GM20000 (cell line): ENCODE results near the gene CNOT1.
"Not testable (repeated sequence)": the region's sequence is repeated elsewhere in the genome, so short reads cannot be mapped to it uniquely, and the experiment has no call there.

Experiments
- DNase-seq: peaks from one replicate; pipeline ENCODE4 v3.0.0; 2012; ENCODE audit warnings: low spot score
- TF ChIP-seq, protein P1 (sequence below): IDR thresholded peaks from 2 replicates; pipeline ENCODE4 v1.5.1; 2012; ENCODE audit warnings: mild to moderate bottlenecking, control low read depth; ENCODE audit errors: extremely low read depth, missing control alignments

Gene CNOT1

DNA sequence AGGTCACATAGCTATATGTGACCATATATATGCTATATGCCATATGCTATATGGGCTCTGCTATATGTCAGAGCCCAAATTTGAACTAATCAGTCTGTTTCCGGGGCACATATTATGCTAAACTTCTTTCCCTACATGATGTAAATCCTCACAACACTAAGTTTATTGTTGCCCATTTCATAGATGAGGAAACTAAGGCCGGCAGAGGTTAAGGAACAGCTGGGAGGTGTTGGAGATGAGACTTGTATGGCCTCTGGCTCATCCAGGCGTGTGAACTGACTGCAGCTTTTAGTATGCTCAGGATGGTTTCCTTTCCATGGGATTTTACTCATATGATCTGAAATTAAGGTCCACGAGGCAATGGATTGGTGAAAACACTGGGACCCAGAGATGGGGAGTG, 17.5 kb upstream of the CNOT1 start:
- no peak for DNase-seq
- TF ChIP-seq, protein P1, sequence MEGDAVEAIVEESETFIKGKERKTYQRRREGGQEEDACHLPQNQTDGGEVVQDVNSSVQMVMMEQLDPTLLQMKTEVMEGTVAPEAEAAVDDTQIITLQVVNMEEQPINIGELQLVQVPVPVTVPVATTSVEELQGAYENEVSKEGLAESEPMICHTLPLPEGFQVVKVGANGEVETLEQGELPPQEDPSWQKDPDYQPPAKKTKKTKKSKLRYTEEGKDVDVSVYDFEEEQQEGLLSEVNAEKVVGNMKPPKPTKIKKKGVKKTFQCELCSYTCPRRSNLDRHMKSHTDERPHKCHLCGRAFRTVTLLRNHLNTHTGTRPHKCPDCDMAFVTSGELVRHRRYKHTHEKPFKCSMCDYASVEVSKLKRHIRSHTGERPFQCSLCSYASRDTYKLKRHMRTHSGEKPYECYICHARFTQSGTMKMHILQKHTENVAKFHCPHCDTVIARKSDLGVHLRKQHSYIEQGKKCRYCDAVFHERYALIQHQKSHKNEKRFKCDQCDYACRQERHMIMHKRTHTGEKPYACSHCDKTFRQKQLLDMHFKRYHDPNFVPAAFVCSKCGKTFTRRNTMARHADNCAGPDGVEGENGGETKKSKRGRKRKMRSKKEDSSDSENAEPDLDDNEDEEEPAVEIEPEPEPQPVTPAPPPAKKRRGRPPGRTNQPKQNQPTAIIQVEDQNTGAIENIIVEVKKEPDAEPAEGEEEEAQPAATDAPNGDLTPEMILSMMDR: no peak

DNA sequence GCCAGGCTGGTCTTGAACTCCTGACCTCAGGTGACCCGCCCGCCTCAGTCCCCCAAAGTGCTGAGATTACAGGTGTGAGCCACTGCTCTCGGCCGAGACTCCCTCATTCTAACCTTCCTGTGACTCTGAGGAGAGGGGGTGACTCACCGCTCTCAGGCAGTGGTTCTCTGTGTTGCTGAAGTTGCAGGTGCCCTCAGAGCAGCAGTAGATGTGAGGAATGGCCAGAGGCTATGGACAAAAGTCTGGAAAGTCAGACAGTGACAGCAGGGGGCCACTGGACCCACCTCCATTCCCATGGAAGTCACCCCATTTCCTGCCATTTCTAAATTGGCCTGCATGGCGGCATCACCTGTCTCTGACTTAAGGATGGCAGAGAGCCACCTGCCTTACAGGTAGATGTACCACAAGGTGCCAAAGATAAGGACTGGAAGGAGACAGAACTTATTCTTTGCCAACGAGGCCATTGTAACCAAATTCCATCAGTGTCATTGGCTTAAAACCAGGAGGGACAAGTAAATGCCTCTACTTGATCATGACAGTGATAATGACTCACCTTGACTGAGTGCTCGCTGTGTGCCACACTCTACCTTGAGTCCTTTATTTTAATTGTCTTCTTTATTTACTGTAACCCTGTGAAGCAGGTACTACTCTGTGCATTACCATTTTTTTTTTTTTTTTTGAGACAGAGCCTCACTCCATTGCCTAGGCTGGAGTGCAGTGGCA, 15.3 kb upstream of the CNOT1 start:
- TF ChIP-seq, protein P1: no peak
- DNase-seq: no peak

DNA sequence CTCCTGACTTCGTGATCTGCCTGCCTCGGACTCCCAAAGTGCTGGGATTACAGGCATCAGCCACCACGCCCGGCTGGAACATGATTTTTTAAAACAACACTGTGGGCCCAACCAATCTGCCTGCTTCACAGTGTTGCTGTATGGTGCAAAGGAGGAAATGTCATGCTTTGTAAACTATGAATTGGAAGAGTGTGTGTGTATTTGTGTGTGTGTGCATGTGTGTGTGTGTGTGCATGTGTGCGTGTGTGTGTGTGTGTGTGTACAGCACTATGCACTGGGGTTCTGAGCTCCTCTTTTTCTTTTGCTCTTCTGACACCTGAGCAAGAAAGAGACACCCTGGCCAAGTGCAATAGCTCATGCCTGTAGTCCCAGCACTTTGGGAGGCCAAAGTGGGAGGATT, 14.5 kb upstream of the CNOT1 start:
- TF ChIP-seq, protein P1: no peak
- no peak for DNase-seq

- DNase-seq: no peak
- TF ChIP-seq, protein P1: no peak
These were observed 11.3 kb upstream of the CNOT1 start for GRCh38 chr16:58640949-58641348.

DNA sequence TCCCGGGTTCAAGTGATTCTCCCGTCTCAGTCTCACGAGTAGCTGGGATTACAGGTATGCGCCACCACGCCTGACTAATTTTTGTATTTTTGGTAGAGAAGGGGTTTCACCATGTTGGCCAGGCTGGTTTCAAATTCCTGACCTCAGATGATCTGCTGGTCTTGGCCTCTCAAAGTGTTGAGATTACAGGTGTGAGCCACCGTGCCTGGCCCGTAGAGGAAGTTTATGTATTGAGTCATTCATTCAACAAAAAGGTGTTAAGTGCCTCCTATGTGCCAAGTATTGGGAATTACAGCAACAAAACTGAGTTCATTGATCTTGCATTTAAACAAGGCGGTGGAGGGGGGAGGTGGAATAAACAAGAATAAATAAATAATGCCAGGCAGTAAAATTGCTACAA, 10.2 kb upstream of the CNOT1 start:
- TF ChIP-seq, protein P1: no peak

GRCh38 chr16:58639230-58639629, 9.6 kb upstream of the CNOT1 start:
- TF ChIP-seq, protein P1: no peak
- no peak for DNase-seq

More for the DNA sequence above, 10.2 kb upstream of the CNOT1 start:
- DNase-seq: no peak

DNA sequence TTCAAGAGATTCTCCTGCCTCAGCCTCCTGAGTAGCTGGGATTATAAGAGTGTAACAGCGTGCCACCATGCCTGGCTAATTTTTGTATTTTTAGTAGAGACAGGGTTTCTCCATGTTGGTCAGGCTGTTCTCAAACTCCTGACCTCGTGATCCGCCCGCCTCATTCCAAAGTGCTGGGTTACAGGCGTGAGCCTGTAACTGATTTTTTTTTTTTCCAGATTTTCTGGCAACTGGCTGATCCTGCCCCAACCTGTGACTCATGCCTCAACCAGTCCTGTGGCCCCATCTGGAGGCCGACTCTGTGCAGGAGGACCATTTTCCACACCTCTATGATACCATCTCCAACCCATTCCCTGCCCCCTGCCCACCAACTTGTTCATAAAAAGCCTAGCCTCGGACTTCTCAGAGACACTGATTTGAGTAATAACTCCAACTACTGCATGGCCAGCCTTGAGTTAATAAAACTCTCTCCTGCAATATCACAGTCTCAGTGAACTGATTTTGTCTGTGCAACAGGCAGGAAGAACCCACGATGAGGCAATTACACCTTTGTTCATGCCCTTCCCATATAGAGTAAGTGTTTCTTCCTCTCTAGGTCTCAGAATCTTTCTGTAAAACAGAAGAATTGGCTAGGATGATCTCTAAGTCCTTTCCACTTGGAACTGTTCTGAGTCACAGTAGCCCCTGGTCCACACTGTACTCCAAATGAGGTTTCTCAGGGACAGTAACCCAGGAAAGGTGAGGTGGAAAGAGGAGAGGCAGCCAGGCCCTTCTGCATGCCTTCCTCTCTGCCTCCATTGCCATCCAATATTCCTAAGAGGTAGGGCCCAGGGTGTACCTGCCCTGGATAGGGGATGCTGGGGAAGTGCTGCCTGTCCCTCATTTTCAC, 8.8 kb upstream of the CNOT1 start:
- no peak for DNase-seq
- TF ChIP-seq, protein P1: no peak

DNA sequence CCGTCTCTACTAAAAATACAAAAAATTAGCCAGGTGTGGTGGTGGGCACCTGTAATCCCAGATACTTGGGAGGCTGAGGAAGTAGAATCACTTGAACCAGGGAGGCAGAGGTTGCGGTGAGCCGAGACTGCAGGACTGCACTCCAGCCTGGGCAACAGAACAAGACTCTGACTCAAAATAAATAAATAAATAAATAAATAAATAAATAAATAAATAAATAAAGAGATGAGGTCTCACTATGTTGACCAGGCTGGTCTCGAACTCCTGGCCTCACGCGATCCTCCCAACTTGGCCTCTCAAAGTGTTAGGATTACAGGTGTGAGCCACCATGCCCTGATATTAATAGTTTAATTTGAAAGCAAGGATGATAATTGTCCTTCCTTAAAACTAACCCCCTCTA, 7.4 kb upstream of the CNOT1 start:
- not testable (repeated sequence) for DNase-seq
